ENCODE measurements around the gene RXRA.

RXRA gene

DNA sequence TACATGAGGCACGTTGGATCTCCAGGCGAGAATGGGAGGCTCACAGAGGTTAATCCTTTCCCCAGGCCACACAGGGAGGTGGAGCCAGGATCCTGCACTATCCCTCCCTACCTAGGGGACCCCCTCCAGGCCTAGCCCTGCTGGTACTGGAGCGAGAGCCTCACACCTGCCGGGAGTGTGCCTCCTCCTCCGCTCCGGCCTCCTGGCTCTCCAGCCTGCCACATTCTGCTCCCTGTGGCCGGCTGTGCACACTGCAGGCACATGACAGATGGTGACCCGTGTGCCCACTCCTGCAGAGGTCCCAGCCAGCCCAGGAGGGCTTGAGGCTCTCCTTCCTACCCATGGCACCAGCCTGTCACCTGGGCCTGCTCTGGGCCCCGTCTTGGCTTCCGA, 93.4 kb downstream of the RXRA start:
- no peak for DNase-seq

DNA sequence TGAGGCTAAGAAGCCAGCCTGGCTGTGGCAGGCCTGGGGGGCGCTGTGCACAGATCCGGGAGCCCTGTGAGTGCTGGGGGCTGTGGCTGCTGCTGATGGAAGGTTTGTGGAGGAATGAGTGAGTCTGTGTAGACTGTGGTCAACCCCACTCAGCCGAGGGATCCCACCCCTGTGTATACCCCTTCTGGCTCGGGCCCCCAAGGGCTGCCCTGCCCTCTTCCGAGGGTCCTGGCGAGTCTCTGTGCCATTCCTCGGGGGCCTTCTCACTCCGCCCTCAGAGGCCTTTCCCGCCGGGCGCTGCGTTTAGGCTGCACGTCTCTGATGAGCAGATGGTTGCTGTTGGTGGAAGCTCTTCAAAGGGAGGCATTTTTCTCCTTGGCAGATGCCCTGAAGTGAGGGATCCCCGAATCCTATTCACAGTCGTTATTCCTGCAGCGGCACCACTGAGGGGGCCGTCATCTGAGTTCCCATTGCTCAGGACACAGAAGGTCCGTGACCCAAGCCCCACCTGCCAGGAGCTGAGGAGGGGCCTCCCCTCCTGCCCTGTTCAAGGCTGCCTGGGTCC, 94.1 kb downstream of the RXRA start:
- DNase-seq = no peak

DNA sequence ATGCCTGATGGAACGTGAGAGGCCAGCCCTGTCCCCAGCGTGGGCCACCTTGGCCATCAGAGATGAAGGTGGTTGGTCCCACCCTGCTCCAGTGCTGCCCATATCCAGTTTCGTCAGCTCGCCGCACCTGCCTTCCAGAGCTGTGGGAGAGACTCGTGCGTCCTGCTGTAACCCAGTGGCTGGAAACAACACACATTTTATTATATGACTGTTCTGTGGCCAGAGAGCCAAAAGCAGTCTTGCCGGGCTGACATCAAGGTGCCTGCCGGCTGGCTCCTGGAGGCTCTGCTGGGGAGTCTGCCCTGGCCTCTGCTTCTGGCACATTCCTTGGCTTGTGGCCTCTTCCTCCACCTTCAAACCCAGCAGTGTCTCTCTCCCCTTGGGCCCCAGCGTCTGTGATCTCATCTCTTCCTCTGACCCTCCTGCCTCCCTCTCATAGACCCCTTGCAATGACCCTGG, 94.7 kb downstream of the RXRA start:
- DNase-seq = no peak

- DNase-seq = no peak
Measured at GRCh38 chr9:134421888-134422287, 95.6 kb downstream of the RXRA start.

DNA sequence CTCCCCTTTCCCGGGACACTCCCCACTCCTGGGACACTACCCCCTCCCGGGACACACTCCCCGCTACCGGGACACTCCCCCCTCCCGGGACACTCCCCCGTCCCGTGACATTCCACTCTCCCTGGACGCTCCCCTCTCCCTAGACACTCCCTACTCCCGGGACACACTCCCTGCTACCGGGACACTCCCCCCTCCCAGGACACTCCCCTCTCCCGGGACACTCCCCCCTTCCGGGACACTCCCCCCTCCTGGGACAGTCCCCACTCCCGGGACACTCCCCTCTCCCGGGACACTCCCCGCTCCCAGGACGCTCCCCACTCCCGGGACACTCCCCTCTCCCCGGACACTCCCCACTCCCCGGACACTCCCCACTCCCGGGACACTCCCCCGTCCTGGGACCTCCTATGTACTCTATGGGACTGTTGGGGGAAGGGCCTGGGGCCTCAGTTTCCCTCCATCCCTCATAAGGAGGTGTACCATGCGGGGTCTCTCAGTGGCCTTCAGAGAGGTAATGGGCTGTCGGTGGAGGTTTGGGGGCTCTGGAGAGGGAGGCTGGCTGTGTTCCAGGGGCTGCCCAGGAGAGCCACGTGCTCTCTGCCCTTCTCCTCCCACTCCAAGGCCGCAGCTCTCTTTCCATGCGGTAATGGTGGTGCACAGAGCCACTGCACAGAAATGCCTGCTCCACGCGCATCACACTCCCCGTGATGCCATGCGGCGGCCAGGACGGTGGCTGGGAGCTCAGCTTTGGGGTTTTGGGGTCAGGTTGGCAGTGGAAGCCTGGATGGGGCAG, 96.2 kb downstream of the RXRA start:
- DNase-seq = no peak

DNA sequence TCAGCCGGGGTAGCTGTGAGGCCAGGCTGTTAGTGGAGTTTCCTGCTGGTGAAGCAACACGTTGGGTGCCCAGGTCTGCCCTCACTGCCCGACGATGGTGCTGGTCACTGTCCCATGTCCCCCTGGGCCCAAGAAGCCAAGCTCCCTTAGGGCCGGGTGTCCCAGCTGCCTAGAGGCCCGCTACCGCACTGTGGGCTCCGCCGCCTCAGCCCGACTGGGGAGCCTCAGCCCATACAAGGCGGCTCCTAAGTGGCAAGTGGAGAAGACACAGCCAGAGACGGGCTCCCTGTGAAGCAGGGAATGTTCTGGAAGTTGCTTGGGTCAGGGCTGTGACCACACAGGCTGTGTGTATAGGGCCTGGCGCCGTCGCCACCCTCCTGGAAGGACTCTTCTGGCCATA, 96.9 kb downstream of the RXRA start:
- no peak for DNase-seq

DNA sequence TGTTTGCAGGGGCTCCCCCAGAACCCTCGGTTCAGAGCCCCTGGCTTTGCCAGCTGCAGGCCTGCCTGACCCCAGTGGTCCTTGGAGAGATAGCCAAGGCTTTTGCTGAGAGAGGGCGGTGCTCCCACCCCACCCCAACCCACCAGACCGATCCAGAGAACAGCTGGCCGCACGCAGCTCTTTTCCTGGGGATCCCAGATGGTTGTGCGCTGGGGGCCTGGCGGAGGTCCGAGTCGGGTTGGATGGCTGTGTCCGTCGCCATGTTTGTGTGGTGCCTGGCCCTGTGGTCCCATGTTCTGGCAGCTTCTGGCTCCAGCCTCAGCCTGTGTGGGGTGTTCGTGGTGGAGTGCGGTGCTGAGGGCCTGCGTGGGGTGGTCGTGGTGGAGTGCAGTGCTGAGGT, 97.5 kb downstream of the RXRA start:
- no peak for DNase-seq

GRCh38 chr9:134424818-134425217, 98.6 kb downstream of the RXRA start:
- no peak for DNase-seq

DNA sequence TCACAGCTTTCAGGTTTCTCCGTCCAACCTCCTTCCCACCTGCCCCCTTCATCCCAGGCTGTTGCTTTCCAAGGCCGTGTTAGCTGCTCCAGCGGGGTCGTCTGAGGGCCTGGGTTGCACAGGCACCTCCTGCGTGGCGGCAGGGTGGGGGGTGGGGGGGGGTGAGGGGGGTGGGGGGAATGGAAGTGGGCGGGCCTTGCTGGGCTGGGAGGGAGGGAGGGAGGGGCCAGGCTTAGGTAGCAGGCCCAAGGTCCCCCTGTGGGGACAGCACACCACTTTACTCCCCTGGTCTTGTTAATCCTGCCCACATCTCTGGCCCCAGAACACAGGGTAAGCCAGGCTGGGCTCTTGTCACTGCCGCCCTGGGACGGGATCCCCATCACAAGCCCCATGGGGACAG, 99.1 kb downstream of the RXRA start:
- DNase-seq = no peak

- DNase-seq = no peak
Measured at GRCh38 chr9:134425812-134426211, 99.6 kb downstream of the RXRA start.

DNA sequence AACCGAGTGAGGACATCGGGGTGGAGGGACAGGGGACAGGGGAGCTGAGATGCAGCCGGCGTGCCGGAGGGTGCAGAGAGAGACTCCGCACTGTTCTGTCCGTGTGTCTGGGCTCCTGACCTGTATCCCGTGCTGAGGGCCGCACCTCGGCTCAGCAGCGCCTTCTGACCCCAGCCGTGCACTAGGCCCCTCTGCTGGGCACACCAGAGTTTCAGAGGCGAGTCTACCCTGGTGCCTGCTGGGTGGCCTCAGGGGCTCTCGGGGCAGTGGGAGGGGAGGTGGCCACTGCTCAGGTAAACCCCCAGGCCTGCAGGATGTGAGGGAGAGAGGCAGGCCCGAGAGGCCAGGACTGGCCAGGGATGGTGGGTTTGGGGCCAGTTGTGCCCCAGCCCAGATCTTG, 100.2 kb downstream of the RXRA start:
- DNase-seq = no peak

- no peak for DNase-seq
Measured at GRCh38 chr9:134427153-134427782, 101.0 kb downstream of the RXRA start.

DNA sequence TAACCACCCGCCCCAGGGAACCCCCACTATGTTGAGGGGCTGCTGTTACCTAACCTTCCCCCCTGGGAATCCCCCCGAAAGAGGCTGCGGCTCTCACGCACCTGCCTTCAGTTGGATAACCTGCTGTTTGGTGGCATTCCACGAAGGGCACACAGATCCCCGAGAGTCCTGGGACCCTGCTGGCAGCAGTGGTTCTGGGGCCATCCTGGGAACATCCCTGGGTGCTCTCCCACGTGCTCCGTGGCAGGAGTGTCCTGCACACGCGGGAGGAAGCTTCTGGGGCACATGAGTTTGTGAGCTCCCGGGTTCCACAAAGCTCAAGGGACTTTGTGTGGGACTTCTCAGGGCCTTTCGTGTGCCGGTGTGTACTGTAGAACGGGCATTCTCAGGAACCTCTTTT, 102.3 kb downstream of the RXRA start:
- no peak for DNase-seq

DNA sequence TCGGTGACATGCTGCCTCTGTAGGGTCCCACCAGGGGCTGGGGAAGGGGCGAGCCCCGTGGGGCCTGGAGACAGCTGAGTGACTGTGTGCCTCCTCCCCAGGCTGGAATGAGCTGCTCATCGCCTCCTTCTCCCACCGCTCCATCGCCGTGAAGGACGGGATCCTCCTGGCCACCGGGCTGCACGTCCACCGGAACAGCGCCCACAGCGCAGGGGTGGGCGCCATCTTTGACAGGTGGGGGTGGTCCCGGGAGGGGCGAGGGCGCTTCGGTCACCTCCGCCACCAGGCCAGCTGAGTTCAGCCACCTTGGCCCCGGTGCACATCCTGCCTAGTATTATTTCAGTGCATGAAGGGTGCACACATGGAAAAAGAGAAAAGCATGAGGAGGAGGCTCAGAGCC, 102.8 kb downstream of the RXRA start:
- no peak for DNase-seq

DNA sequence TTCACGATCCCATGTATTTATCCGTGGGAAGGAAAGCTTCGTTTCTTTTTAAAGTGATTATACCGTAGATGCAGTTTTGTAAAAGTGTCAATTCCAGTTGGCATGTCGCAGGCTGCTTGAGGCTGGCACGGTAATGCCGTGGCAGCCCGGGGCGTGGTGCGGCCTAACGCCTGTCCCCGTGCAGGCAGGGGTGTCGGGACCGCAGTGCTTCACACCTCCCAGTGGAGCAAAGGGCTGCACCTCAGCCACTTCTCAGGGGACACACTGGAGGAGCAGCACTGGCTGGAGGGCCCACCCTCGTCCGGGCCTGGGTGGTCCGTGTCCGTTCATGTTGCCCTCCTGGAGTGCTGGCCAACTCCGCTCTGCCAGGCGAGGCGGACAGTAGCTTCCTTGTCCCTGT, 103.2 kb downstream of the RXRA start:
- DNase-seq = no peak

- DNase-seq = no peak
Measured at GRCh38 chr9:134431095-134431494, 104.8 kb downstream of the RXRA start.

DNA sequence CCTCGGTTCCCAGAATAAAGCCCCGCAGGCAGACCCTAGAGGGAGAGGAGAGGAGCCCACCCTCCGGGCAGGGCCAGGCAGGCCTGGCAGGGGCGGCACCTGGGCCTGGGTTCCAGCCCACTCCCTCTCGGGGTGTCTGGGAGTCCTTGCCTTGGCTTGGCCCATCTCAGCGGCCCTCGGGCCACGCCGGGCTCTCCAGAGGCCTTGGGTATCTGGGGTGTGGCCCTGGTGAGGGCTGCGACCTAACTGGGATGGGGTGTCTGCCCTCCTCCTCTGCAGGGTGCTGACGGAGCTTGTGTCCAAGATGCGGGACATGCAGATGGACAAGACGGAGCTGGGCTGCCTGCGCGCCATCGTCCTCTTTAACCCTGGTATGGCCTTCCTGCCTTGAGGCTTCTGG, 105.4 kb downstream of the RXRA start:
- DNase-seq = no peak

- no peak for DNase-seq
Measured at GRCh38 chr9:134432471-134432870, 106.2 kb downstream of the RXRA start.

DNA sequence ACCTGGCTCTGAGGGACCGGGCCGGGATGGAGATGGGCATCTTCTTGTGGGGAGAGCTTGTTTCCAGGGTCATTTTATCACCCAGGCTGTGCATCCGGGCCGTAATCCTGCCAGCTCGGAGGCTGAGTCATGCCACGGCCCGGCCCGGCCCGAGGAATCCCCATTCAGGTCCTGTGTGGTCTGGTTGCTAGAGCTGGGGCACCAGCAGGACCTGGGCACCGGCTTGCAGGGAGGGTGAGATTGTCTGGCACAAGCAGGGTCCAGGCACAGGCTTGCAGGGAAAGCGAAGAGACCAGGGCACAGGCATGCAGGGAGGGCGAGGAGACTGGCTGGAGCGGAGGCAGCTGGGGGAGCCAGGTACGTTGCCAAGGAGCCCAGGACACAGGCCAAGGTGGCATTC, 106.8 kb downstream of the RXRA start:
- DNase-seq = no peak

DNA sequence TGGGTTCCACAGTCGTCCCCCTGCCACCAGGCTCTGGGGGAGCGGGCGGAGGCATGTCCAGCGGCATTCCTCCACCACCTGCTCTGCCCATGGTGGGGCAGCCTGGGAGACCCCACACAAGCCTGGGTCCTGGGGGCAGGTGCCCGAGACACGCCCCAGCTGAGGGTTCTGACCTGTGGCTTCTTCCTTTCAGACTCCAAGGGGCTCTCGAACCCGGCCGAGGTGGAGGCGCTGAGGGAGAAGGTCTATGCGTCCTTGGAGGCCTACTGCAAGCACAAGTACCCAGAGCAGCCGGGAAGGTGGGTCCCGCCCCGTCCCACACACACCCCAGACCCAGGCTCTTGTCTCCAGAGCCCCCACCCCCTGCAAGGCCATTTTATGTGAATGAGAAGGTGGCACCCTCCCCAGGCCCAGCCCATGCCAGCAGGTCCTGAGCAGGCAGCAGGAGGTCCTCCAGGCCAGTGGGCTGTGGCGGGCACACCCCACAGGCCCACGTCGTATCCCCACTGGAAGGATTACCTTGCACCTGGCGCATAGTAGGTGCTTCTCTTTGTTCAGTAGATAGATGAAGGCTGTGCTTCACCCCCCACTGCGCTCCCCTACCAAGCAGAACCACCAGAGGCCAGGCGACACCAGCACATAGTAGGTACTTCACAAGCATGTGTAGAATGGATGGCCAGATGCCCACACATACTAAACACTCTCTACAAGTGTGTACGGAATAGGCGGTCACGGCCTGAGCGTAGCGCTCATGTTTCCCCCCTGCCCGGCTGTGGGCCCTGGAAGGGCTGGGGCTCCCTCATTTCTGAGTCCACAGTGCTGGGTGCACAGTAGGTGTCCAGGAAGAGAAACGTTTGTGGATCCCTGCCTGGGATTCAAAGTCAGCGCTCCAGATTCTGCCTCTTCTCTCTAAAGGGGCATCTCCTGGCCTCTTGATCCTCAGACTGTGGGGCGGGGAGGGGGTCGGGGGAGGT, 107.9 kb downstream of the RXRA start:
- DNase-seq = no peak

- peak; percentile 6 to 42 for DNase-seq
Measured at GRCh38 chr9:134434894-134435506, 108.7 kb downstream of the RXRA start.

- no peak for DNase-seq
Measured at GRCh38 chr9:134435550-134436378, 109.5 kb downstream of the RXRA start.
